GM18507 (cell line): ENCODE measurements around the gene TRIO.

Experiments
- DNase-seq: peaks from one replicate; pipeline ENCODE4 v3.0.0; 2011; ENCODE audit warnings: low read depth; ENCODE audit not compliant: insufficient read length; ENCODE audit errors: extremely low spot score
- FAIRE-seq: peaks from 2 replicates; lab custom pipeline; 2011; peaks lifted over from hg19 to GRCh38; lab: Jason Lieb, UNC

The TRIO gene

DNA sequence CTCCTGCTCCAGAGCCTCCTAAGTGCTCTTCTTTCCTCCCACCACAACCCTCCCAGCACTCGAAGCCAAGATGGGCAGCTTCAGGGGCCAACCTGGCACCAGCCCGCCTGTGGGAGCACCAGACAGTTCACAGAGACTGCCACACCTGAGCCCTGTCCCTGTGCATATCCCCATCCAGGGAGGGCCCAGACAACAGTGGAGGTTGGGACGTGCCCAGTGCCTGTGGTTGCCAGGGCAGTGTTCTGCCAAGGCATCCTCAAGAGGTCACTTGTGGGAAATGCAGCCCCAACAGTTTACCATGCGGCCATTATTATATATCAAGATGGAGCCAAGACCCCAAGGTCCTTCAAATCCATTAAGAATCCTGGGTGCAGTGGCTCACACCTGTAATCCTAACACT, 23.0 kb upstream of the TRIO start:
- DNase-seq: no peak
- FAIRE-seq: no peak

DNA sequence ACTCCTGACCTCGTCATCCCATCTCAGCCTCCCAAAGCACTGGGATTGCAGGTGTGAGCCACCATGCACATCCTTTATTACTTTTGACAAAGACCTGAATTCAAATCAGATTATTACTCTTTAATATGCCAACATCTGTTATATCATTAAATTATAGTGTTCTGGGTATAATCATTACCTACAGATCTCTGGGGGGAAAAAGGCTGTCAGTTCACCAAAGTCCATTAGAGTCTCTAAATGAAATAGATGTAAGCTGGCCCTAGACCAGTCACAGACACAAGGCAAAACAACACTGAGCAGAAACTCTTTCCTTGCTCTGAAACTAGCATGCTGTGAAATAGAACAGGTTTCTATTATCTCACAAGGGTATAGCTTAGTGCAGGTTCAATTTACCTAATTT, 21.6 kb upstream of the TRIO start:
- FAIRE-seq (no peak), DNase-seq (no peak)

- DNase-seq (no peak), FAIRE-seq (no peak)
Observed at GRCh38 chr5:14122089-14122488, 21.1 kb upstream of the TRIO start.

DNA sequence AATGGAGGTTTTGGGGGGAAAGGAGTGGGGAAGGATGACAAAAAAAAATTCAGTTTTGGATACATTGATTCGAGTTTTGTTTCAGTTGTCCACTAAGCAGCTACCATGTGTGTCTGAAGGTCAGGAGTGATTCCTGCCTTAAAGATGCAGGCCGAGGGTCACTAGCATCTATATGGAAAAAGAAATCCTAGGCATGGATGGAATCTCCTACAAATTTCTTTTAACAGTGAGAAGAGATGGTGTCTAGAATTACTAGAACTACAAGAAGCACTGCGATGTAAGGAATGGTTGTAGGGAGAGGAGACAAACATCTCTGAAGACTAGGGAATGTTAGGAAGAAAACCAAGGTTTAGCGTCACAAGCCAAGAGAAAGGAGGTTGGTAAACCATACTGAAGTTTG, 19.6 kb upstream of the TRIO start:
- FAIRE-seq (no peak), DNase-seq (no peak)

DNA sequence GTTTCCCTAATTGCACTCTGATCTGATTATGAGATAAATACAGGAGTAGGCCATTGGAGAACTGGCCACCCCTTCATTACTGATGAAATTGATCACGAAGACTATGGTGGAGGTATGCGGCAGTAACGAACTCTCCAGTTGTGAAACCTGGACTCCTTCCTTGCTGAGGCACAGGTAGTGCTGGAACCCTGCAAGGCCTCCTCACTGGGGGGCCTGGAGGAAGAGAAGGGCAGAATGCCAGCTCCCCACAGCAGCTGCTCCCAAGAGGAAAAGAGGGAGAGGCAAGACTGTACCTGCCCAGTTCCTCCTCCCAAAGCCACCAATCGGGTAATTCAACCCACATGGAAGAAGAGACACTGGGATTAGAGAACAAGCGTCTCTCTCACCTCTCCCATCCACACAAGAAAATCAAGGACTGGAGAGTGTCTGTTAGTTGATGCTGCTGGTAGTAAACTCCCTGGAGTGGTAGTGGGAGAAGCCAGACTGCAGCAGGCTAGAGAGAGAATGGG, 19.1 kb upstream of the TRIO start:
- no peak for DNase-seq
- no peak for FAIRE-seq

- FAIRE-seq: no peak
- DNase-seq: no peak
Observed at GRCh38 chr5:14125262-14125661, 17.9 kb upstream of the TRIO start.

- DNase-seq: no peak
- no peak for FAIRE-seq
Observed at GRCh38 chr5:14127587-14127986, 15.6 kb upstream of the TRIO start.

GRCh38 chr5:14128079-14128478, 15.1 kb upstream of the TRIO start:
- FAIRE-seq (no peak), DNase-seq (no peak)

GRCh38 chr5:14129123-14129522, 14.0 kb upstream of the TRIO start:
- FAIRE-seq (no peak), DNase-seq (no peak)

DNA sequence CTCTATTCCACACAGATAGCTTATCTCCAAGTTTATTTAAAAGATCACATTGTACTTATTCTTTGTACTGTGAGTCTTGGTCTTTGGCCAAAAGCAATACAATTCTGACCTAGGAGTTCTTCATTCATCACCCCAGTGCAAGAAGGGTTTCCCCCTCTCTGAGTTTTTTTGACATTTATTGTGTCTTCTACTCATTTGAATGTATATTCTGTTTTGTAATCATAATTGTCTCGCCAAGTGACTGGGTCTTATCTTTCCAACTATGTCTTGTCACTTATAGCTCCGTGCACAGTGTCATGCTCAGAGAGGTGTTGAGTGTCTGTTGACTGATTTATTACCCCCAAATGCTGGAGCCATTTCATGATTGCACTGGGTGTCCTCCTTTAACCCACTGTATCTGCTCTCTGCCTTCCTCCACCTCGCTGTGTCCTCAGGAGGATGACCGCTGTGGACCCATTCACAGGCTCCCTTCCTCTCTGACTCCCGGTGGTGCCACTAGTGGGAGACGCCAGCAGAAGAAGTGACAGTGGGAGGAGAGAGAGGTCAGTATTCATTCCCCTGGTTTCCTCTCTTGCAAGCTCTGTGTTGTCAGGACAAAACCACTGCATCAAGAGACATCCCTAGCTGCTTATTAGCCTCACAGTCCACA, 11.2 kb upstream of the TRIO start:
- DNase-seq (no peak), FAIRE-seq (no peak)

GRCh38 chr5:14133394-14133793, 9.7 kb upstream of the TRIO start:
- no peak for FAIRE-seq
- DNase-seq: no peak

- DNase-seq: no peak
- no peak for FAIRE-seq
Observed at GRCh38 chr5:14134083-14134482, 9.1 kb upstream of the TRIO start.

GRCh38 chr5:14134771-14135170, 8.4 kb upstream of the TRIO start:
- no peak for FAIRE-seq
- no peak for DNase-seq

- DNase-seq: no peak
Observed at GRCh38 chr5:14135621-14136020, 7.5 kb upstream of the TRIO start.

DNA sequence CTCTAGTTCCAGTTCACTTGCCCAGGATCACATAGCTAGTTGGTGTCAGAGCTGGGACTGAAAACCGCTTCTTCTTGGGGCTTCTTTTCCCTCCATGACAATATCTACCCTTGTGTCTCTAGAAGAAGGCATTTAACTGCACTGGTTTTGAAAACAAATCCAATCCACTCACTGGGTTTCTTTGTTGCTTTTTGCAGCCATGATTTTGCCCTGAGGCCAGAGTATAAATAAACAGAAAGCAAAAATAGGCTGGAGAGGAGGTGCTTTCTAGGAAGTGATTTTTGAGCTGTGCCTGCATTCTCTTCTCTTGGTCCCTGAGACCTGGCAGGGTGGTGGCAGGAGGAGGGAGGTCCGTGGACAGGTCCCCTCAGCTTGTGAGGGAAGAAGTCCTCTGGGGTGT, 6.9 kb upstream of the TRIO start:
- FAIRE-seq (no peak), DNase-seq (no peak)

More at GRCh38 chr5:14135621-14136020, 7.5 kb upstream of the TRIO start:
- FAIRE-seq: no peak

- DNase-seq: no peak
- no peak for FAIRE-seq
Observed at GRCh38 chr5:14138608-14139540, 4.3 kb upstream of the TRIO start.

DNA sequence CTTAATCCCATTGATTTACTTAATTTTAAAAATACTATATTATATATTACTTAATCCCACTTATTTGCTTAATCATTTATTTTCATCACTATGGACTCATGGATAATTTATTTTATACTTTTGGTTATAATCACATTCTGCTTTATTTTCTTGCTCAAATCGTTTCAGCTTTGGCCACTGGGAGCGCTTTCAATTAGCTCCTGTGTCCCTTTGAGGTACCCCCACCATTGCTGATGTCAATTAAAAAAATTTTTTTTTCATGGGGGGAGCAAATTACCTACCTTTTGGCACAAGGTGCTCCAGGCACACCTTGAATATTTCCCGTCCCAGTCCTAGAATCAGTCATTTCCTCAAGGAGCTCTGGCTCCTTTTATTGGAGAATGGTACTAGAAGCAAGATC, 1.4 kb upstream of the TRIO start:
- DNase-seq (no peak), FAIRE-seq (no peak)

GRCh38 chr5:14142202-14142826, 828 bp upstream of the TRIO start:
- DNase-seq (no peak), FAIRE-seq (no peak)

GRCh38 chr5:14143546-14143840, 351 bp downstream of the TRIO start:
- no peak for DNase-seq
- no peak for FAIRE-seq

DNA sequence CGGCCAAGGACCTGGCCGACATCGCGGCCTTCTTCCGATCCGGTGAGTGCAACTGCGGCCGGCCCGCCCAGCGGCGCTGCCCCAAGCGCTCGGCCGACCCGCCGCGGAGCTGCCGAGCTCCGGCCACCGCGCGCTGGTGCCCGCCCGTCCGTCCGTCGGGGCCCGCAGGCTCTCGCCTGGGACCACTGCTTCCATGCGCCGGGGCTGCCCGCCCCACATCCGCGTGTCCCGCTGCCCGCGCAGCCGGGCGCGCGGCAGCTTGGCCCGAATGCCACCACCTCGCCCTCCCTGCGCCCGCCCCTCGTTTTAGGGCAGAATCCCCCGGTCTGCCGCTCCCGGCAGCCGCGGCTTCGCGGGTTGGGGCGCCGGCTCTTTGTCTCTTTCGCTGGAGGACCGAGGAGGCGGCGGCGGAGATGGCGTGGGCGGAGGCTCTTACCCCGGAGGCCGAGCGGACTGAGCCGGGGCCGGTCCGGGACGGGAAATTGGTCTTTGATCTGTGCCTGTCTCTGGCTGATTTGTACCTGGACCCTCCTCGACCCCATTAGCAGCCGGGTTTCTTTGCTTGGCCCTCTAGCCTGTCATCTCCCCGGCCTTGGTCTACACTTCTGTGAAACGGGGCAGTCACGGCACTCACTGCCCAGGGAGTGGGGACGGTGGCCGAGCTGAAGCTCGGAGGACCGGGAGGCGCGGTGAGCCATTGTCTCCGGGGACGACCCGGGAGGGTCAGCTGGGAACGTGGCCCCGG, 871 bp downstream of the TRIO start:
- FAIRE-seq (no peak), DNase-seq (no peak)
